ENCODE data around the gene CTPS2. TPM values are rescaled to one million over a fixed set of nuclear protein-coding genes. Genes with fewer than 3 reads are reported as not detected.
"Not testable (repeated sequence)": the region's sequence is repeated elsewhere in the genome, so short reads cannot be mapped to it uniquely, and the experiment has no call there.

Gene CTPS2
- total RNA-seq, 1 donor from 2014 or later: 5.9 TPM

DNA sequence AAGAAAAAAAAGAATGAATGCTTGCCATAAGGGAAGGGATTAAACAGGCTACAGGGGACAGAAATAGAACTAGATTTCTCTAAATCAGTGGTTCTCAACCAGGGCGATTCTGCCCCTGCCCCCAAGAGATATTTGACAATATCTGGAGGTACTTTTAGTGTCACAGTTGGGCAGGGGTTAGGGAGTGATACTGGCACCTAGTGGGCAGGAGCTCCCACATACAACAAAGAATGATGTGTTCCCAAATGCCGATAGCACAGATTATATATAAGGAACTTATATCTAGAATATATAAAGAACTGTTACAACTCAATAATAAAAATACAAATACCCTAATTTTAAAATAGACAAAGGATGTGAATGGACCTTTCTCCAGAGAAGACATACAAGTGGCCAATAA lies 47.8 kb downstream of the CTPS2 start:
- no peak for DNase-seq (ENCODE audit: low spot score)
- intact Hi-C loops (cut with DNase I): loop anchor here (5.0 kb wide), 1 partner anchor 227 kb away; no protein-coding TSS in a partner anchor

DNA sequence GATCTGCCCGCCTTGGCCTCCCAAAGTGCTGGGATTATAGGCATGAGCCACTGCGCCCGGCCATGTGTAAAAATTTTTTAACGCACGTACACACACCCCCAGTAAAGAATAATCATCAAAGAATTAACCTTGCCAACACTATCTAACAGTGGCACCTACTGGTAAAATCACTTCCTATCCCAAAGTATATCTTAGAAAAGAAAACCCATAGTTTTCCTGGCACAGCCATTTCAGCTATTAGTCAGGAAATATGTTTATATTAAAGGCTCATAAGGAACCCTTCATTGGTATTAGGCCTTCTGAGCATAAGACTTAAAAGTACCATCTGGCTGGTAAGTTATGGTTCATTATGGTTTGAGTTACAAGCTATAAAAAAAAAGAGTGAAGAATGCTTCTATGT lies 48.4 kb downstream of the CTPS2 start:
- DNase-seq (ENCODE audit: low spot score): no peak
- intact Hi-C loops (cut with DNase I): loop anchor here (5.0 kb wide), 1 partner anchor 227 kb away; no protein-coding TSS in a partner anchor

DNA sequence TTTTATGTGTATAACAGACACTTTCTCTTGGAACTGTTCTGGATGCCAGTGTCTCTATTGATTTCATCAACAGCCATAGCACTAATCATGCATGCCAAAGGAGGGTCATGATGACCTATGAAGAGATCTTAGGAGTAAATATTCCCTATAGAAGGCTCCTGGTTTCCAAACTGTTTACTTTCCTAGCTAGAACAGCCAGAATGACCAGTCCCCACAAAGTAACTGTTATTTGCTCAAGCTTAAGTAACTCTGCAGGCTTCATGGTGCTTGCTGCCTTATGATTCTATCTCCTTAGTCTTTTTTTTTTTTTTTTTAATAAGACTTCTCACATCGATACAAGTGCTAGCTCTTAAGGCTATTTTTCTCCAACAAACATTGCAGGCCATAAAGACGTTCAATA lies 50.1 kb downstream of the CTPS2 start:
- intact Hi-C loops (cut with DNase I): loop anchor here (5.0 kb wide), 1 partner anchor 225 kb away; no protein-coding TSS in a partner anchor
- DNase-seq (ENCODE audit: low spot score): no peak

DNA sequence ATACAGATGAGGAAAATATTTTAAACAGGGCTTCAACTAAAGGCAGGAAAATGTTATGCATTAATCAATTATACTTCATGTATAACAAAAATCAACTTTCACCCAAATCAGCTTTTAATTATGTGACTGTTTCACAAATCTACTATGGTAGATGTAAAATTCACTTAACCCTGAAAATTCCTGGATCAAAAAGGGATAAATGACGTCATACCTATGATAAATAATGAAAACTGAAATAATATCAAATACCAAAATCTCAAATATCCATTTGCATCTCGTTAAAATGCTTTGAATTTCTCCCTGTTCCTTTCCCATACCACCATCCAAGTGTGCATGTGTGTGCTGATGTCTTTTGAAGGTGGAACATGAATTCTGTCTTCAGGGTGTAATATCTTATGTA lies 51.0 kb downstream of the CTPS2 start:
- intact Hi-C loops (cut with DNase I): loop anchor here (5.0 kb wide), 1 partner anchor 224 kb away; no protein-coding TSS in a partner anchor
- no peak for DNase-seq (ENCODE audit: low spot score)

DNA sequence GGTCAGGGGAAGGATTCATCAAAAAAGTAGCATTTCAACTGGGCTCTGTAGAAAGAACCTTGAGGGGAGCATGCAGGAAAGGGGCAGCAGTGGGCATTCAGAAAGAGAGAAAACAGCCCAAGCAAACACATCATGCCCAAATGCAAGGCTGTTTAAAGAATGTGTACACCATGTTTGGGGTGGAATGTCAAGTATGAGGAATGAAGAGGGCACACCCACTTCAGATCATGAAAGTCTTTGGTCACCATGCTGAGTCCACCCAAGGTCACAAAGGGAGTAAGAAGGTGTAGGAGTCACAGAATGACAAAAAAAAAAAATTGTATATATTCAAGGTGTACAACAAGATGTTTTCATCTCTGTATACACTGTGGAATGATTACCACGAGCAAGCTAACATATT lies 53.1 kb downstream of the CTPS2 start:
- intact Hi-C loops (cut with DNase I): no loop called here
- DNase-seq (ENCODE audit: low spot score): no peak

DNA sequence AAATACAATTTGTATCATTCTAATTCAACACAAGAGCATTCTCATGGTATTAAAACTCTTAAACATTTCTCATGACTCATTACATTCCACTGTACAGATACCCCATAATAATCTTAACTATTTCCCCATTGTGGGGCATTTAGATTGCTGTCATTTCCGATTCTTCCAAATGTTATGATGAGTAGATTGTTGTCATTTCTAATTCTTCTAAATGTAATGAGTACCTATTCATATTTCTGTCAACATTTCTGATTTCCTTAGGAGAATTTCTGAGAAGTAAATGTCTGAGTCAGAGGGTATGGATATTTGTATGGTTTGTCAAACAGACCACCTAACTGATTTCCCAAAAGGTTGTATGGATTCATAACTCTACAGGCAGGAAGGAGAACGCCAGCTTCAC lies 54.2 kb downstream of the CTPS2 start:
- no peak for DNase-seq (ENCODE audit: low spot score)
- intact Hi-C loops (cut with DNase I): no loop called here

DNA sequence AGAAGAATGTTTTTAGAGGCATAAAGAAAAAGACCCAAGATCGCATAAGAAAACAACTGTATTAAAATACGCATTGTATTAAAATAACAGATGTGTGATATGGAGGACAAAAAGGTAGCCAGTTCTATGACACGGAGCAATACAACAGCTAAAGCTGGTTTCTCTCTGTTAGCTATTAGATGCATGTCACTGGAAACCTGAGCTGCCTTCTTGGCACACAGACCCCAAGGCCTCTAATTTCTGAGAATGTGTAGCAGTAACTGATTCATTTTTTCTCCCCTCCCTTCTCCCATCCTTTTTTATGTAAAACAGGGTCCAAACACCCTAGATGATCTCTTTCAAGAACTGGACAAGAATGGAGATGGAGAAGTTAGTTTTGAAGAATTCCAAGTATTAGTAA lies 58.4 kb downstream of the CTPS2 start:
- intact Hi-C loops (cut with DNase I): no loop called here
- no peak for DNase-seq (ENCODE audit: low spot score)

DNA sequence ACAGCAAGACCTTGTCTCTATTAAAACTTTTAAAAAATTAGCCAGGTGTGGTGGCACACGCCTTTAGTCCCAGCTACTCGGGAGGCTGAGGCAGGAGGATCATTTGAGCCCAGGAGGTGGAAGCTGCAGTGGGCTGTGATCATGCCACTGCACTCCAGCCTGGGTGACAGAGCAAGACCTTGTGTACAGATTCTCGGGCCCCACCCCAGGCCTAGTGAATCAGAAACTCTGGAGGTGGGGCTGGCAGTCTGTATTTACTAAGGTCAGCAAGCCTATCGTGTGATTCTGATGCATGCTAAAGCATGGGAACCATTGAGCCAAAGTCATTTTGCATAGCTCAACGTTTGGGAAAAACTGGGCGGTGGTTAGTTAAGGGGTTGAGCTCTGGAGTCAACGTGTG lies 59.0 kb downstream of the CTPS2 start:
- DNase-seq (ENCODE audit: low spot score): no peak
- intact Hi-C loops (cut with DNase I): no loop called here

DNA sequence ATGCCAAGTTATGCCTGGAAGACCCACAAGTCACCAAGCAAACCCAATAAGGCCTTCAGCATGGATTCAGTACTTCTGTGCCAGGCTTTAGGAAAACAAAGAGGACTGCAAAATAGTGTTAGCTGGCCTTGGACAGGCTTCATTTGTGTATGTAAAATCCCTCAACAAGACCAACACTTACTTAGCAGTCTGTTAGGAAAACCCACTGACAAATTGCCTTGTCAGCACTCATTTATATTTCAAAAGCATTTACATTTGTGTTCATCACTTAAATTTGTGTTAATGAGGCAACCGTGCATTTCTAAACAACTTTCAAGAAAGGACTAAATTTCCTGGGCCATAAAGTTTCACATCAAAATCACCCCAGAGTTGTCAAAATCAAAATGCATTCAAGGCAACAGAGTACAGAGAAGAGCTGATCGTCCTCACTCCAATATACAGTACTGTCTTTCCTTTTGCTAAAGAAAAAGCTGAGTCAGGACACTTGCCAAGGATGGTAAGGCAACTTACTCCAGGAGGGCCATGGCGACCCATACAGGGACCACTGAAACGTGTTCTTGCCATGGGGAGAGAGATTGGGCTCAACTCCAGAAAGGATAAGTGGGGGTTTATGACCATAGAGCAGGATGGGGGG lies 61.0 kb downstream of the CTPS2 start:
- no peak for DNase-seq (ENCODE audit: low spot score)
- intact Hi-C loops (cut with DNase I): no loop called here

DNA sequence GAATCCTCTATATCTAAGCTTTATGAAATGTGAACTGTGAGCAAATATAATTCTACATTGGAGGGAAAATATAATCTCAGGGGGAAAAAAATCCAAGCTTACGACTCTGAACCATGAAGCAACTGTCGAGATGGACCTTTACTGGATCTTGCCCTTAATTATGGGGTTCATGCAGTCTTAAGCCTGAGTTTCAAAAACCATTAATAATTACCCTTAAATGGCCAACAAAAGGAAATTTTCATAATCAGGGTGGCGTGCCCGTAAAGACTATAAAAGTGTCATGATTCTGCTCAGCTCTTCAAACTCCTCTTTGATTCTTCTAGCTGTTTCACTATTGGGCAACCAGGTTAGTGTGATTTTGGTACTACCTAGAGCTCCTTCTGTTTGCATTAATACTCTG lies 62.6 kb downstream of the CTPS2 start, which contains the start of gene S100G:
S100G (plus strand) TSS at position 301 of the 400 bp plus-strand sequence. CDS start 849 bp downstream, outside the sequence.
- DNase-seq (ENCODE audit: low spot score): no peak
- intact Hi-C loops (cut with DNase I): no loop called here

DNA sequence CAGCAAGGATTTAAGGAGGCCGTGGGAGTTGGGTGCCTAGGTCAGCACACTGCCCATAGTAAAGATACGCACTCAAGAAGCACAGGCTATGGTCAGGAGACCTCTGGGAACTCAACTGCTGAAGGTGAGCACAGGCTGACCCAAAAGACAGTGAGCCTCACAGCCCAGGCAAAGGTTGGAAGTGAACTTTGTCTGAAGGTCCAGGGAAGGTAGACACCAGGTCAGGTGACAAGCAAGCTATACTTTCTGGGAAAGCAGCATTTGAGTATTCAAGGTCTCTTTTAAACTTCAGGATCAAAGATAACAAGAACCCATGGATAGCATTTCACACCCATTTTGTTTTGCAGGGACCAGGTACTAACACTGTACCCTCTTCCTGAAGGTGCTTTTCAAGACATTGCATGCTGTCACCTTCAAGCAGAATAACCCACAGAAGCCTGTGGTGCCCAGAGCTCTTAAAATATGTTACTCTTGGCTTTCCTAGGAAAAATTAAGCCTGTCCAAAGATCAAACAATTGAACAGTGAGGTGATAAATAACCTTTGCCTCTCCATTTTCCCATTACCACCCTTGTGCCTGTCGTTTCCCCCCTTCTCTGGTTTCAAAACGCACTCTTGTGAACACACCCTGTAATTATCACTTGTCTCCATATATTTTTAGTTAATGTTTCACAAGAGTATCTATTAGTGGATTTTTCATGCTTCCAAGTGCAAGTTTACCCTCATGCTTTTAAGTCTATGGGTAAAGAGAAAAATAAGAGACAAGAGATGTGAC lies 65.9 kb downstream of the CTPS2 start:
- intact Hi-C loops (cut with DNase I): no loop called here
- DNase-seq (ENCODE audit: low spot score): no peak

DNA sequence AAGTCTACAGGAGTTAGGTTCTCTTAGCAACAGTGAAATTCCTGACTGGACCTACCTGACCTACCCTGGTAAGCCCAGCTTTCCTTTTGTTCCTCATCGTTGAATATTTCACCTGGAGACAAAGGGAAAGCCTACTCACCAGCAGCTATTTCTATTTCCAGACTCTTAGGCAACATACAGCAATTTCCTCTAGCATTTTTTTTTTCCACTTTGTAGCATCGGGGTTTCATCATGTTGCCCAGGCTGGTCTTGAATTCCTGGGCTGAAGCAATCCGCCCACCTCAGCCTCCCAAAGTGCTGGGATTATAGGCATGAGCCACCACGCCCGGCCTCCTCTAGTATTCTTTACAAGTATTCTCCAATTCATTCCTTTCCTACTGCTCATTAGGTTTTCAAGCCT lies 69.3 kb downstream of the CTPS2 start:
- intact Hi-C loops (cut with DNase I): no loop called here
- DNase-seq (ENCODE audit: low spot score): no peak

DNA sequence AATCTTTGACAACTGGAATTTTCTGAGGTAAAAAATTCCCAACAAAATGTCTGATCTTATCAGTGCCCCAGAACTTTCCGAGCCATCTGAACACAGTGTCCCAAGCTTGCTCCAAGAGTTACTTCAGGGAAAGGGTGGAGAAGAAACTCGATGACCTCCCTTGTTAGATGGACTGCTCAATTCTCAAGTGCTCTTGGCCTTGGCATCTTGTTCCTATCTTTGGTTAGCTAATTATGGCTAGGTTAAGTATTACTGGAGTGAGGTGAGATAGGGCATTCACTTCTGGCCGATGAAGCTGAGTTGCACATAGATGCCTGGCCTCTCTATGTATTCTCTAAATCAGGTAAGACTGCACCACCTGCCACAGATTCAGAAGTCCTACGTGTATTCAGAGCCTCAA lies 71.6 kb downstream of the CTPS2 start:
- intact Hi-C loops (cut with DNase I): no loop called here
- DNase-seq (ENCODE audit: low spot score): no peak

DNA sequence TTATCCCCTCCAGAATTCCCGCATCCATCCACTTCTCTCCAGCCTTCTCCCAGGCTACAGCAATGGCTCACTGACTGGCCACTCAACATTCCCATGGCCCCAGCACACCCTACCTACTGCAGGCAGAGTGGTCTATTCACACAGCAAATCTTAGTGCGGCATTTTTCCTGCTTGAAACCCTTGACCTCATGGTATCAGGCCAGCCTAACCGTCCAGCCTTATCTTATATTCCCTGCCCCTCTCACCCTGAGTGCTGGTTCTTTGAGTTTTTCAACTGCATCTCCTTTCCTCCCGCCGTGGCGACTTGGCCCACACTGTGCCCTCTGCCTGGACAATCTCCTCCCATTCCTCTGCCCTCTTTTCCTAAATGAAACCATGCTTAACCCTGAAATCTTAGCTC lies 72.5 kb downstream of the CTPS2 start:
- intact Hi-C loops (cut with DNase I): no loop called here
- DNase-seq (ENCODE audit: low spot score): no peak

DNA sequence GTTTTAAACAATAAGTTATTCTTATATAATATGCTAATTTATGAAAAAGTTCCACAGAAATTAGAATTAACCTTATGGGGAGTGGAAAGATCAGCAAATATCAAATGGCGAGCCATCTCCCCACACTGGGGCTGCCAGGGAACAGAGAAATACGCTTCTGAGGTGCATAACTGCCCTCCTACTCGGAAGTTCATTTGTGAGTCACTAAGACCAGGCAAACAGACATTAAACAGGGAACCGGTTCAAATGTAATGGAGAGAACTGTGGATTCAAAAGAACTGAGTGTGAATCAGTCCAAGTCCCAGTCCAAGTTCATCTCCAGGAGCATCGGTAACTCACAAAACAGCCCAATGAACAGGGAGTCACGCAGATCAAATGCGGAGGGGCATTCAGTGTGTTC lies 73.9 kb downstream of the CTPS2 start:
- no peak for DNase-seq (ENCODE audit: low spot score)
- intact Hi-C loops (cut with DNase I): no loop called here

DNA sequence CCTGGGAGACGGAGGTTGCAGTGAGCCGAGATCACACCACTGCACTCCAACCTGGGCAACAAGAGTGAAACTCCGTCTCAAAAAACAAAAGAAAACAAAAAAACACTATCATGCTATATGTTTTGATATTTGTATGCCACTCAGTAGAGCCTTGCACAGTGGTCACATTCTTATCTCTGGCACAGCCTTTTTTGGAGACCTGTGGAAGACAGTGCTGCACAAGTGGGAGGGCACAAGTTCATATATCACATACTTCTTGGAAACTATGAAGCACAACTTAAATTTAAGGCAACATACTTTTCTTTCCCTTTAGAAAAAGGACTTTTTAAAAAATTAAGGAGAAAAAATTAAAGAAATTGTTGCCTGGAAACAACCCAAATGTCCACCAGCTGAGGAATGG lies 76.9 kb downstream of the CTPS2 start:
- no peak for DNase-seq (ENCODE audit: low spot score)
- intact Hi-C loops (cut with DNase I): no loop called here

DNA sequence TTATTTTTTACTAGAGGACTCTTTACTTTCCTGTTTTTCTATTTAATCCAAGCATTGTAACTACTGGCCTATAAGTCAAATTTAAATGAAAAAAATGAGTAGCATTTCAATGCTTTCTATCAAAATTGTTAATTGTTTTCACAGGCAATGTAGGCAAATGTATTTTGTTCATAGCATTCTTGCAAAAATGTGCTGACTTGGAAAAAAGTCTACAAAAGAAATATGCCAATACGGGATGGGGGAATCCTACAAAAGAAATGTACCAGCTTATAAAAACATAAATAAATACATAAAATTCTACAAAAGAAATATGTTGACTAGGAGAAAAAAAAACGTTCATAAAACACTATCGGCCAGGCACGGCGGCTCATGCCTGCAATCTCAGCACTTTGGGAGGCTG lies 77.4 kb downstream of the CTPS2 start:
- intact Hi-C loops (cut with DNase I): no loop called here
- no peak for DNase-seq (ENCODE audit: low spot score)

DNA sequence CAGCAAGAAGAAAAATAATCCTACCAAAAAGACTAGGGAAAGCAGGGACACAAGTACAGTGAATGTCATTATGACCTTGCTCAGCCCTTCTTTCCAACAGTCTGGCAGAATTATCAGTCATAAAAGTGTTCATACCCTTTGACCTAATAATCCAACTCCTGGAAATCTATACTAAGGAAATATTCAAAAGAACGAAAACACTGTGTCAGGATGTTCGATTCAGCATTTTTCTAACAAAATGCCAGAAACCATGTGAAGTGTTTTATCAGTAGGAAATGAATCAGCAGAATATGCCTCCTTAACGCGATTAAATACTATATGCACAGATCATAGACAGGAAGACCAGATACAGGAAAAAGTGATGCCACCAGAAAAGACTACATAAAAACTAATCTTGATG lies 78.7 kb downstream of the CTPS2 start:
- intact Hi-C loops (cut with DNase I): no loop called here
- DNase-seq (ENCODE audit: low spot score): no peak

DNA sequence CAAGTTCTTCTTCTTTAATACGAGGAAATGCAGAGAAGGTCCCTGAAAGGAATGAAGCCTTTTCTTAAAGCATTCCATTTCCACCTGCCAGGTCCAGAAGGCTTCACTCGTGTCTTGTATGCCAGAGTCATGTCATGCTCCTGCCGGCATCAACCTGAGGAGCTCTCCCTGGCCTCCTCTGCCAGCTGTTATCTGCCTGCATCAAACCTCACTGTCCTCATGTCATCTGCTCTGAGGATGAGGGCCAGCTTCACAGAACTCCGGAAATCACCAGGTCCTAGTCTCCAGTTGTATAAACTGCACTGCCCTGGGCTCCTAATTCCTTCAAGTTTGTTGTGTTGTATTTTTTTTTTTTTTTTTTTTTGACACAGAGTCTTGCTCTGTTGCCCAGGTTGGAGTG lies 82.6 kb downstream of the CTPS2 start:
- intact Hi-C loops (cut with DNase I): no loop called here
- DNase-seq (ENCODE audit: low spot score): no peak

DNA sequence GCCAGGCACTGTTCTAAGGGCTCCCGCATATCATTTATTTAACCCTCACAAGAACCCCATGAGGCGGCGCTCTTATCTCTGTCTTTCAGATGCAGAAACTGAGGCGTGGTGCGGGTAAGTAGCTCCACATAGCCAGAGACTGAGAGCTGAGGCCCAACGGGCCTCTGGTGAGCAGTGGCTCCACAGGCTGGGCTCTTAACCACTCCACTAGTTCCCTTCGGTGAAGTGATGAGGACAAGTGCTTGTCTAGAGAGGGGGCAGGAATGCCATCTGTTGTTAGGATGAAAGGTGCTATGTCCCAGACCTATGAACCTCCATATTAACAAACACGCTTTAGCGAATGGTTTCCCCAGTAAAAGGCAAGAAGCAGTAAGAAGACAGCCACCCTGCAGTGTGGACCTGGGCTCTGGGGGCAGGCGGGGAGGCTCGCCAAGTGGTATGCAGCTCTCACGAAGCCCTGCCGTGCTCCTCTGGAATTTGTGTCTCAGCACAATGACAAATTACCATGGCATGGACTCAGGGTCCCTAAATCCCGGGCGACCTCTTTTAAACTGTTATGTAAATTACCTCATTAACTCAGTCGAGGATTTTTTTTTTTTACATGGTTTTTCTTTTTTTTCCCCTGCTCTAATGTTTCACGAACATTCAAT lies 83.4 kb downstream of the CTPS2 start:
- DNase-seq (ENCODE audit: low spot score): no peak
- intact Hi-C loops (cut with DNase I): no loop called here

DNA sequence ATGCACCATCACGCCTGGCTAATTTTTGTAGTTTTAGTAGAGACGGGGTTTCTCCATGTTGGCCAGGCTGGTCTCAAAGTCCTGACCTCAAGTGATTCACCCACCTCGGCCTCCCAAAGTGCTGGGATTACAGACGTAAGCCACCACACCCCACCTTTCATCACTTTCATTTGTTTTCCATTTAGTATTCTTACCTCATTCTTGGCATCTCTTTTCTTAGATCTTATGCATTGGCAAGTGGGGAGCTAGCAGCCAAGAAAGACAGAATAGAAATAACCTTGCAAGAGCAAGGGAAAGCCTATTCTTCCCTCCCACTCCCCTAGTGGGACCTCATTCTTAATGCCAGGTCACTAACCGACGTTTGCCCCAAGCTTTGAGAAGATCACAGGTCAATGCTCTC lies 84.0 kb downstream of the CTPS2 start:
- intact Hi-C loops (cut with DNase I); DNase-seq (ENCODE audit: low spot score): not testable (repeated sequence)

Data from cardiac septum (tissue), 1 donor.